GM18502 (cell line): ENCODE data around the gene MMP24.

Experiments used
- ATAC-seq: cut with Tn5 transposase; IDR thresholded peaks from one replicate; pipeline ENCODE4 v1.9.1; 2021; ENCODE audit warnings: mild to moderate bottlenecking; ENCODE audit not compliant: unreplicated experiment, poor library complexity

The MMP24 gene

GRCh38 chr20:35215066-35215956 is 11.2 kb upstream of the MMP24 start:
- no peak for ATAC-seq

GRCh38 chr20:35216541-35216940 is 9.9 kb upstream of the MMP24 start:
- ATAC-seq, result no peak

GRCh38 chr20:35223941-35224340 is 2.5 kb upstream of the MMP24 start:
- ATAC-seq, result no peak

GRCh38 chr20:35224536-35224935 is 2.0 kb upstream of the MMP24 start:
- no peak for ATAC-seq

- ATAC-seq, result no peak
Measured at GRCh38 chr20:35225319-35226125, 968 bp upstream of the MMP24 start.

- no peak for ATAC-seq
Measured at GRCh38 chr20:35226884-35227681, 593 bp downstream of the MMP24 start.

GRCh38 chr20:35232575-35232974 is 6.1 kb downstream of the MMP24 start:
- ATAC-seq, result no peak

- ATAC-seq, result no peak
Measured at GRCh38 chr20:35235881-35236280, 9.4 kb downstream of the MMP24 start.

GRCh38 chr20:35237486-35237885 is 11.0 kb downstream of the MMP24 start:
- no peak for ATAC-seq

GRCh38 chr20:35238170-35238569 is 11.7 kb downstream of the MMP24 start:
- ATAC-seq, result no peak

- ATAC-seq, result no peak
Measured at GRCh38 chr20:35238735-35239134, 12.2 kb downstream of the MMP24 start.

- ATAC-seq, result no peak
Measured at GRCh38 chr20:35240083-35240810, 13.8 kb downstream of the MMP24 start.

- no peak for ATAC-seq
Measured at GRCh38 chr20:35240811-35241293, 14.4 kb downstream of the MMP24 start.

GRCh38 chr20:35243317-35243716 is 16.8 kb downstream of the MMP24 start:
- ATAC-seq, result no peak

GRCh38 chr20:35243986-35244385 is 17.5 kb downstream of the MMP24 start:
- no peak for ATAC-seq

GRCh38 chr20:35246723-35247122 is 20.2 kb downstream of the MMP24 start:
- no peak for ATAC-seq

GRCh38 chr20:35248641-35249475 is 22.4 kb downstream of the MMP24 start:
- no peak for ATAC-seq

- no peak for ATAC-seq
Measured at GRCh38 chr20:35251613-35251940, 25.1 kb downstream of the MMP24 start.

GRCh38 chr20:35252037-35252461 is 25.6 kb downstream of the MMP24 start:
- ATAC-seq, result no peak
